HG03064 (cell line): Measurements from ENCODE around the gene GRK3.
A peak's percentile ranks its signal among the peaks of the same experiment; 100 is the strongest.
"Not testable (repeated sequence)": the region's sequence is repeated elsewhere in the genome, so short reads cannot be mapped to it uniquely, and the experiment has no call there.

Experiments
- ATAC-seq: cut with Tn5 transposase; IDR thresholded peaks from one replicate; pipeline ENCODE4 v1.9.1; 2021; ENCODE audit warnings: low read depth; ENCODE audit not compliant: unreplicated experiment

The GRK3 gene

GRCh38 chr22:25570486-25570885 is 6.0 kb downstream of the GRK3 start:
- ATAC-seq: no peak

- not testable (repeated sequence) for ATAC-seq
Observed at GRCh38 chr22:25571969-25572707, 7.7 kb downstream of the GRK3 start.

GRCh38 chr22:25572708-25573171 is 8.3 kb downstream of the GRK3 start:
- ATAC-seq: no peak

GRCh38 chr22:25573841-25574240 is 9.4 kb downstream of the GRK3 start:
- no peak for ATAC-seq

- no peak for ATAC-seq
Observed at GRCh38 chr22:25574736-25575135, 10.3 kb downstream of the GRK3 start.

GRCh38 chr22:25575674-25576392 is 11.4 kb downstream of the GRK3 start:
- not testable (repeated sequence) for ATAC-seq

- not testable (repeated sequence) for ATAC-seq
Observed at GRCh38 chr22:25581452-25581851, 17.0 kb downstream of the GRK3 start.

GRCh38 chr22:25582946-25583345 is 18.5 kb downstream of the GRK3 start:
- ATAC-seq: no peak

GRCh38 chr22:25584993-25585392 is 20.5 kb downstream of the GRK3 start:
- not testable (repeated sequence) for ATAC-seq

GRCh38 chr22:25589664-25590063 is 25.2 kb downstream of the GRK3 start:
- not testable (repeated sequence) for ATAC-seq

GRCh38 chr22:25593323-25593722 is 28.8 kb downstream of the GRK3 start:
- not testable (repeated sequence) for ATAC-seq

- ATAC-seq: no peak
Observed at GRCh38 chr22:25598609-25599008, 34.1 kb downstream of the GRK3 start.

GRCh38 chr22:25602445-25602844 is 38.0 kb downstream of the GRK3 start:
- no peak for ATAC-seq

GRCh38 chr22:25602916-25603315 is 38.4 kb downstream of the GRK3 start:
- ATAC-seq: no peak

GRCh38 chr22:25605146-25605545 is 40.7 kb downstream of the GRK3 start:
- ATAC-seq: not testable (repeated sequence)

- ATAC-seq: not testable (repeated sequence)
Observed at GRCh38 chr22:25605565-25605964, 41.1 kb downstream of the GRK3 start.

GRCh38 chr22:25611284-25611683 is 46.8 kb downstream of the GRK3 start:
- not testable (repeated sequence) for ATAC-seq

GRCh38 chr22:25613131-25613530 is 48.7 kb downstream of the GRK3 start:
- ATAC-seq: not testable (repeated sequence)

- ATAC-seq: not testable (repeated sequence)
Observed at GRCh38 chr22:25613558-25613957, 49.1 kb downstream of the GRK3 start.

- ATAC-seq: not testable (repeated sequence)
Observed at GRCh38 chr22:25614791-25615190, 50.3 kb downstream of the GRK3 start.

GRCh38 chr22:25621986-25622385 is 57.5 kb downstream of the GRK3 start:
- ATAC-seq: no peak

- peak; percentile 73 for ATAC-seq
Observed at GRCh38 chr22:25623310-25623734, 58.8 kb downstream of the GRK3 start.
